K562 (cell line): ENCODE measurements around the gene TOMT. TPM values are rescaled to one million over a fixed set of nuclear protein-coding genes. Genes with fewer than 3 reads are reported as not detected.
A peak's percentile ranks its signal among the peaks of the same experiment; 100 is the strongest.

Experiments
- ARHGAP35 ChIP-seq: fragments of 450-650 bp; IDR thresholded peaks from 2 replicates; pipeline ENCODE4 v1.6.1; 2018; ENCODE audit not compliant: partially characterized antibody
- BMI1 ChIP-seq: fragments of 150-350 bp; IDR thresholded peaks from 2 replicates; pipeline ENCODE4 v1.6.1; 2014; ENCODE audit warnings: low read length
- CHCHD3 ChIP-seq: fragments of 250-450 bp; sonication (Bioruptor Pico); IDR thresholded peaks from 2 replicates; pipeline ENCODE4 v2.1.2; 2022; ENCODE audit warnings: mild to moderate bottlenecking
- CHD1 ChIP-seq: fragments of 200-600 bp; sonication (generic); IDR thresholded peaks from one replicate; pipeline ENCODE4 v1.6.1; 2012; ENCODE audit warnings: mild to moderate bottlenecking, moderate library complexity, low read length, inconsistent platforms
- ESRRA ChIP-seq: fragments of 450-650 bp; IDR thresholded peaks from 2 replicates; pipeline ENCODE4 v1.6.1; 2014; ENCODE audit warnings: low read depth, mild to moderate bottlenecking, moderate library complexity, borderline replicate concordance
- ETV5 ChIP-seq: sonication (generic); formaldehyde crosslinking; IDR thresholded peaks from 2 replicates; pipeline ENCODE4 v1.4.0; 2020; ENCODE audit warnings: low read depth, mild to moderate bottlenecking, missing genetic modification reagents
- ILF3 ChIP-seq: fragments of 450-650 bp; IDR thresholded peaks from 2 replicates; pipeline ENCODE4 v1.6.1; 2018; ENCODE audit warnings: antibody characterized with exemption, mild to moderate bottlenecking, moderate library complexity, borderline replicate concordance
- MAFG ChIP-seq: fragments of 450-650 bp; conservative IDR thresholded peaks from 2 replicates; pipeline ENCODE4 v1.6.1; 2016; ENCODE audit warnings: missing genetic modification characterization, missing compliant biosample characterization
- MXD1 ChIP-seq: fragments of 250-450 bp; sonication (Bioruptor Pico); IDR thresholded peaks from 2 replicates; pipeline ENCODE4 v1.8.0; 2021; ENCODE audit warnings: borderline replicate concordance, mild to moderate bottlenecking, moderate library complexity; ENCODE audit not compliant: poor library complexity, severe bottlenecking
- NCOA1 ChIP-seq: fragments of 450-650 bp; IDR thresholded peaks from 2 replicates; pipeline ENCODE4 v1.6.1; 2016; ENCODE audit warnings: low read depth
- NRF1 ChIP-seq, 2 experiments: fragments of 450-650 bp; IDR thresholded peaks in 1 of 2; conservative IDR thresholded peaks in 1 of 2; 2 replicates each; pipeline ENCODE4 v1.6.1; 2014; ENCODE audit warnings: mild to moderate bottlenecking in 2 of 2
- RBM39 ChIP-seq: fragments of 200-400 bp; formaldehyde crosslinking; optimal IDR thresholded peaks from 2 replicates; pipeline ENCODE3; 2018; ENCODE audit warnings: low read depth, low read length
- REST ChIP-seq, 2 experiments: fragments of 450-650 bp; formaldehyde crosslinking in 1 of 2; IDR thresholded peaks; 2 replicates each; pipeline versions ENCODE4 v1.4.0 to v1.6.1; 2014 to 2020; ENCODE audit warnings: mild to moderate bottlenecking in 2 of 2, borderline replicate concordance in 1 of 2, low read depth in 1 of 2
- SREBF1 ChIP-seq: fragments of 150-350 bp; IDR thresholded peaks from 2 replicates; pipeline ENCODE4 v1.6.1; 2014; ENCODE audit warnings: antibody characterized with exemption, low read depth, low read length, borderline replicate concordance
- VEZF1 ChIP-seq: fragments of 200-800 bp; sonication (Bioruptor generic); IDR thresholded peaks from 2 replicates; pipeline ENCODE4 v1.6.1; 2017; ENCODE audit warnings: missing genetic modification characterization, missing compliant biosample characterization
- XRCC4 ChIP-seq: IDR thresholded peaks from one replicate; pipeline ENCODE4 v1.6.1; 2011; ENCODE audit not compliant: insufficient read depth, insufficient read length; ENCODE audit errors: extremely low read depth
- ZBTB1 ChIP-seq: sonication (generic); formaldehyde crosslinking; IDR thresholded peaks from 2 replicates; pipeline ENCODE4 v1.8.1; 2023; ENCODE audit warnings: missing genetic modification reagents, low read depth, mild to moderate bottlenecking, borderline replicate concordance
- polyA plus RNA-seq, 8 experiments: library from polyadenylated mRNA; depleted of rRNA in 4 of 8; stranded (reverse) in 5 of 8; unstranded in 3 of 8; fragments of >200 nt; fragmentation: Nextera tagmentation in 2 of 8; fragmentation: Illumina TruSeq in 1 of 8; extraction: Ambion mirVana in 2 of 8; extraction: Trizol in 1 of 8; gene quantifications; 2 replicates each; pipeline versions ENCODE4 v1.2.1 to v1.2.3, GENCODE V29; 2011 to 2014; ENCODE audit warnings: inconsistent platforms in 1 of 8, missing spikeins in 1 of 8
- total RNA-seq, 7 experiments: library from RNA; depleted of rRNA in 6 of 7; stranded (reverse); fragments of >200 nt in 6 of 7; fragmentation: Illumina TruSeq in 2 of 7; extraction: Trizol in 2 of 7; gene quantifications; 2 replicates each; pipeline versions ENCODE4 v1.2.1 to v1.2.3, GENCODE V29; 2011 to 2021; ENCODE audit warnings: low replicate concordance in 1 of 7

Gene TOMT
- total and polyA plus RNA-seq, 9 of the 15 experiments (the other 6 are each of a cell fraction or from before 2014, with no cell fraction given), result not detected

- TF ChIP-seq VEZF1 (CRISPR knock-in tag) (peak; percentile 99), MXD1 (CRISPR knock-in tag) (peak; percentile 39), CHD1 (peak; percentile 64), BMI1 (no peak), ZBTB1 (CRISPR knock-in tag) (no peak), ILF3 (no peak), REST (IDR thresholded peaks at IDR 0.05; ENCODE audit: borderline replicate concordance) (peak; percentile 95), REST (CRISPR knock-in tag; IDR thresholded peaks at IDR 0.05; ENCODE audit: low read depth) (no peak; the same call in 1 of the 2 replicates), XRCC4 (no peak), RBM39 (no peak), ETV5 (CRISPR knock-in tag) (peak; percentile 83), NCOA1 (no peak), CHCHD3 (CRISPR knock-in tag) (no peak), ESRRA (peak; percentile 67; the same call in 1 of the 2 replicates), NRF1 (conservative IDR thresholded peaks at IDR 0.05 in 1 of 2, IDR thresholded peaks at IDR 0.05 in 1 of 2) (peak in 1 of 2 experiments; percentile 22; a peak in 1 of 4 replicates), MAFG (tag) (no peak), SREBF1 (peak; percentile 96), ARHGAP35 (no peak)
Measured at GRCh38 chr11:72102946-72103753, 2.6 kb upstream of the TOMT start, which contains the start of gene LAMTOR1 (continued).
